CD4-positive, alpha-beta T cell treated with Interleukin-15 for 4 hours (primary cell): ENCODE measurements around the gene RASAL2.
"Not testable (repeated sequence)": the region's sequence is repeated elsewhere in the genome, so short reads cannot be mapped to it uniquely, and the experiment has no call there.

Experiments
- DNase-seq: peaks from one replicate; pipeline ENCODE4 v3.0.0-alpha.2; 2020; ENCODE audit warnings: low spot score

The RASAL2 gene

GRCh38 chr1:178493301-178493741 is 399.4 kb downstream of the RASAL2 start:
- no peak for DNase-seq

DNA sequence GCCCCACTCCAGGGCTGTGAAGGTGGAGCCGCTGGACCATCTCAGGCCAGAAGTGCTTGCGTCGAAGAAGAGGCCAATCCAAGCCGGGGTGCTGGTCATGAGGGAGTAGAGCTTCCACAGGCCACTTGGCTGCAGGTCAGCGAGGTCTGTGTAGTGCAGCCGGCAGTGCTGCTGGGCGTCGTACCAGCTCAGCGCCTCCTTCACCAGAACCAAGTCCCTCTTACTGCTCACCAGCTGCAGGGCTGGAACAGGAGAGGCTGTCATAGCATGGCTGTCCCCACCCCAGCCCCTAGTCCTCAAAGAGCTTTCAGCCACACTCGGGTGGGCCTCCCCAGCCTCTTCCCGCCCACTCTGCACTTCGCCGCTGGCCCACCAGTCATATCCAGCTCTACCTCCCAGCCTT is 400.7 kb downstream of the RASAL2 start:
- DNase-seq: no peak

- no peak for DNase-seq
Observed at GRCh38 chr1:178495158-178495557, 401.3 kb downstream of the RASAL2 start.

DNA sequence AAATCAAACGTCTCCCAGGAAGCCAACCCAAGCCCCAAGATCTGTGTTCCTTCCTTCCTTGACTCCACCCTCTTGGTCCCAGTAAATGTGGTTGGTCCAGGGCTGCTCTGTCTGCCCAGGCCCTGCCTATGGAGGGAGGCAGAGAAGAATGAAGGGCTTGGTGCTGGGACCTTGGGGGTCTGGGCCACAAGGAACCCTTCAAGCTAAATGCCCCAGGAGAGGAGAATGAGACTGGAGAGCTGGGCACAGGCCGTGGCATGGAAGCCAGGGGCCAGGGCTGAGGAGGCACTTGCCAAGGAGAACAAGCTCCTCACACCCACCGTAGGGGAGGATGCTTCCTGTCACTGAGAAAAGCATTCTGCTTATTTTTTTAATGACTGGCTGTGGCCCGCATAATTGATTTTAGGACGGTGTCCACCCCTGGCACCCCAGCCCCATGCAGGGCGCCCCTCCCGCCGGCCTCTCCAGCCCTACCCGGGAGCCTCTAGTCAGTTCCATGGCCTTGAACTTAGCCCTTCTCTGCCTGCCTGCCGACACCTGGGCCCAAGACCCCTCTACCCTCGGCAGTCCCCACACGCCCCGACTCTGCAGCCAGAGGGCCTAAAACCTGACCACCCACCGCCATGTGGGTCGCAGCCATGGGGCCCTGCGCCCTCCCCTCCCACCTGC is 402.0 kb downstream of the RASAL2 start:
- no peak for DNase-seq

DNA sequence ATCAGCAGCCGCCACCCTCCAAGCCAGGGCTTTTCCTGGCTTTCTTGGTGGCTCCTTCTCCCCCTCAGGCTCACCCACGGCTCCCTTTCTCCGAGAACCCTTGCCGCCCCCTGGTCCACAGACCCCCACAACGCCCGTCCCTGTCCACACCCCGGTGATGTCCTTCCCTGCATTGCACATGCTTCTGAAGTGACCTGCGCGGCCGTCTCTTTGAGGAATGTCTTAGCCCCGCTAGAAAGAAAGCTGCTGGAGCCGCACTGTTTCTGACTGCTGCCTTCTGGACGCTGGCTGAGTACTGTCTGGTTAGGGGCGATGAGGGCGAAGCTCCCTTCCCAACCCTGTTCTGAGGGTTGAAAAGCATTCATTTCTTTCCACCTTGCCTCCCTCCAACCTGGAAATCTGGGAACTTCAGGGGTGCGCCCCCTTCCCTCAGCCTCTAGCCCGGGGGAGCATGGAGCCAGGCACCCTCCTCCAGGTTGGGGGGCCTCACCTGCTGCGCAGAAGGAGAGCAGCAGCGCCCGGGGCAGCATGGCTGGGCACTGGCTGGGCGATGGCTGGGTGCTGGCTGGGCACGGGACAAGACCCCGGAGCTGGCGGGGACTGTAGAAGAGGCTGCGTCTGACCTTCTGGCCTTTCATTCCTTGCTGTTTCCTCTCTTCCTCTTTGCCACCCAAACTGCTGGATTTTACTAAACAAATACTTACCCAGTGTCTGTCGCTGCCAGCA is 402.7 kb downstream of the RASAL2 start, which contains the start of gene CLEC20A:
Gene CLEC20A, minus strand, starts transcription at position 555 of the 726 bp plus-strand sequence. Its CDS starts 25 bp downstream, at position 530.
- no peak for DNase-seq

DNA sequence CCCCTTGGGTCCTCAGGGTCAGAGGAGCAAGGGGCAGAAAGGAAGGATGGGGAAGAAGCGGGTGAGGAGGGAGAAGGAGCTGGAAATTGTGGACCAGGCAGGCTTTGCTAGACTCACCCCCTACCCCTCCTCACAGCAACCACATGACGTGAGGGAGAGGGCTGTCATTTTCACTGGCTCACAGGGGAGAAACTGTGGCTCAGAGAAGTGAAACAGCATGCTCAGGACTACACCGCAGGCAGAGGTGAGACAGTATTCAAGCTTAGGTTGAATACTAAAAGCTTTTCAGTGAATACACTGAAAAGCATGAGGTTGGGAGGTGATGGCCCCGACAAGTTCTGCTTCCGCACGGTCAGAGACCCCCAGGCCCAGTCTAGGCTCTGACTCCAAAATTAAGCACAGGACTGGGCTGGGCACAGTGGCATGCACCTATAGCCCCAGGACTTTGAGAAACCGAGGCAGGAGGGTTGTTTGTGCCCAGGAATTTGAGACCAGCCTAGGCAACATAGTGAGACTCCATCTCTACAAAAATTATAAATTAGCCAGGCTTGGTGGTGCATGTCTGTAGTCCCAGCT is 404.1 kb downstream of the RASAL2 start:
- no peak for DNase-seq

DNA sequence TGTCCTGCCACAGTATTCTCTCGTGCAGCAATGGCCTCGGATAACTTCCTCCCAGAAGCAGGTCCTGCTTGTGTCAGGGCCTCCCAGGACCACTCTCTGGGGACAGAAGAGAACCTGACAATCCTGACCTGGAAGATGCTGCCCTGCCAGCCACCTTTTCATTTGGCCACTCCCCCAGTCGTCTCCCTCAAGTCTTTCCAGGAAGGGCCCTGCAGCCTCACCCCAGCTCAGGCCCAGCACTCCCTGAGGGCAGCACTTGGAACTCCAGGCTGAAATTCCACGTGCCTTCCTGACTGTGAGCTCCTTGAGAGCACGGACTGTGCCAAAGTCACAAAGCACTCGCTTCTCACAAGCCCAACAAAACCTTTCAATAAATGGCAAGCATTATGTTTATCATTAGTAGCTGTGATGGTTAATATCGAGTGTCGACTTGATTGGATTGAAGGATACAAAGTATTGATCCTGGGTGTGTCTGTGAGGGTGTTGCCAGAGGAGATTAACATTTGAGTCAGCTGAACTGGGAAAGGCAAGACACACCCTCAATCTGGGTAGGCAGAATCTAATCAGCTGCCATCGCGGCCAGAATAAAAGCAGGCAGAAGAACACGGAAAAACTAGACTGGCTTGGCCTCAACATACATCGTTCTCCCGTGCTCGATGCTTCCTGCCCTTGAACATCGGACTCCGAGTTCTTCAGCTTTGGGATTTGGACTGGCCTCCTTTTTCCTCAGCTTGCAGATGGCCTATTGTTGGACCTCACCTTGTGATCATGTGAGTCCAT is 405.2 kb downstream of the RASAL2 start:
- no peak for DNase-seq

GRCh38 chr1:178500091-178500770 is 406.3 kb downstream of the RASAL2 start:
- no peak for DNase-seq

DNA sequence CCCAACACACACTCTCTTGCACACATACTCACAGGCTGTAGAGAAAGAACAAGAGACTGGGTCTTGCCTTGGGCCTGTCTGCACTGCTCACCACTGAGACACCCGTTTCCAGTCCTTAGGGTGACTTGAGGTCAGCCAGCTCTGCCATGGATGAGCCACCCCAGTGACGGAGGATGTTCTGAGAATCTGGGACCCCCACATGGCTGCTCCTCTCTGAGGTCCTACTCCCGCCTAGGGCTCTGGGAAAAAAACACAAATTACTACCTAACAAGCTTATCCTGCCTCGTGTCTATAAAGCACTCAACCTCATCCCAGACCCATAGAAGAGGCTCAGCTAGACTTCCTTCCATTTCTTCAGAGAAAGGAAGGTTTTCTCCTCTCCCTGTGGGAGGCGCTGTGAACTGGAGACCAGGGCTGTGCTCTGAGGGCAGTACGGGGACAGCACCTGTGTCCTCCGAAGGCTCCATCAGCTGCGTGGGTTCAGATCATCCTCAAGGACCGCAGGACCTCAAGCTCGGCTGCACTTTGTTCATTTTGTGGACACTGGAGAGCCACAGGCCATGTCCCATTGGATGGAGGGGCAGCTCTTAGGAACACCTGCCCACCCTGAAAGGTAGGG is 407.1 kb downstream of the RASAL2 start:
- no peak for DNase-seq

DNA sequence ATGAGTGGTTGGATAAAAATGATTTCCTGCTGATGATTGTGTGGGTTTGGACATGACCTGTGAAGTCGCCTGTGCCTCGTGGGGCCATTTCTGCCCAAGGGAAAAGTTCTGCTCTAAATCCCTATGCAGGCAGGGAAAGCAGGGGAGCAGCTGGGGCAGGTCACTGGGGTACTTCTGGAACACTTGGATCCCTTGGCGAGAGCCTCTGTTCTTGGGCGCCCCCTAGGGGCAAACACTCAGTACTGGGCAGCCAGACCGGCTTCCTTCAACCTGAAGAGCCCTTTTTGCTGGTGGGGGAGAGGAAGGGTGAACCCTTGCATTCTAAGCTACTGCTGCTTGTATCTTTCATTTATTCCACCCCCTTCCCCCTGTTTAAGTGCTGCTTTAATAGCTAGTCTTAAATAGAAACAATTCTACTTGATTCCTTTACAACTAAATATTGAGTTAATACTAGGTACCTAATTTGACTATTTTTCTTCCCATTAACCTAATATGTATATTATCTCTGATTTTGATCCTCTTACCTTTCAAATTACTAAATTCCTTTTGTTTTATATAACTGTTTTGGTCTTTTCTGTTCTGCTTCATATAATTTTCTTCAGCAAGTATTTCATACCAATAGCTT is 407.9 kb downstream of the RASAL2 start:
- DNase-seq: peak; percentile 25

GRCh38 chr1:178502330-178502714 is 408.4 kb downstream of the RASAL2 start:
- DNase-seq: no peak

DNA sequence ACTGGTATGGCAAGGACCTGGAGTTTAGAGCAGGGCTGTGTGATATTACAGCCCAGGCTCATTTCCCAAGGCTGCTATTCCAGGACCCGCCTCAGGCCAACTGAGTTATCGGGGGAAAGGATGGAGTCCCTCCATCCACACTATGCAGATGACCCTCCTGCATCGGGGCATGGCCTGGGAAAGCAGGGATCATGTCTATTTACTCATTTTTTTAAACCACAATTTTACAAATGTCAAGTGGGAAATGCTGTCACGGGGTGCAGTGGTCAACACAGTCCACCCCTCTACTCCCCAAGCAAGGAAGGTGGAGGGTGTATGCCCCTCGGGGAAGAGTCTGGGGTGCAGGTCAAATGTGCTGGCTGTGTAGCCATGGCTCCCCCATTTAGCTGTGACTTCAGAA is 409.0 kb downstream of the RASAL2 start:
- DNase-seq: no peak

GRCh38 chr1:178503316-178503715 is 409.4 kb downstream of the RASAL2 start:
- DNase-seq: not testable (repeated sequence)

- no peak for DNase-seq
Observed at GRCh38 chr1:178503849-178504248, 409.9 kb downstream of the RASAL2 start.

GRCh38 chr1:178504286-178504685 is 410.4 kb downstream of the RASAL2 start:
- no peak for DNase-seq

DNA sequence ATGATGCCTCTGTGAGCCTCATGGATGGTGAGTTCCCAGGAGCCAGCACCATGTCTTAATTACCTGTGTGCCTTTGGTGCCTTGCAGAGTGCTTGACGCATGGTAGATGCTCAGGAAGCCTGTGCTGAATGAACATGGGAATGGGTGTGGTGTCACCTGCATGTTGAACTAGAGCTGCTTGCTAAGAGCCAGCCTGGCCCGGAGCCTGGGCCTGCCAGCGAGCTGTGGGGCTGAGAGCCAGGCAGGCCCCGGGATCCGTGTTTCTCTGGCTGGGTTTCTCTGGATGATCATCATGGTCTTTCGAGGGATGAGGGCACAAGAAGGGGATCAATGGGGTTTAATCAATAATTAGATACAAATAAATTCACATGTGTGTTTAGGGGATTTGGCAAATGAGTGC is 412.3 kb downstream of the RASAL2 start:
- DNase-seq: no peak

DNA sequence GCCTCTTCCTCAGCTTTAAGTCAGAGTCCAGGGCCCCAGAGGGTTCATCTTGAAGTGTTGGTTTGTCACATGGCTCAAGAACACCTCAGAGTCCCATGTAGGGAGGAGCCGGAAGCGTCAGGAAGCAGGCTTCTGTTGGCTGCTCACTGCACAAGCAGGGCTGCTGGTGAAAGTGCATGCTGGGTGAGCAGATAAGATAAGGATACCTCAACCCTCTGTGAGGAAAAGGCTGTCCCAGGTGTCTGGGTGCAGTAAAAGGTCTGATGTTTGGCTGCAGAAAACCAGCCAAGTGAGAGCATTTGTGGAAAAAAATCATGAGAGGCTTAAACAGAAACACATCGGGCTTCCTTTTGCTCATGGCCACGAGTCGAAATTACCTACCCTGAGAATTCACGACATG is 412.8 kb downstream of the RASAL2 start:
- no peak for DNase-seq

DNA sequence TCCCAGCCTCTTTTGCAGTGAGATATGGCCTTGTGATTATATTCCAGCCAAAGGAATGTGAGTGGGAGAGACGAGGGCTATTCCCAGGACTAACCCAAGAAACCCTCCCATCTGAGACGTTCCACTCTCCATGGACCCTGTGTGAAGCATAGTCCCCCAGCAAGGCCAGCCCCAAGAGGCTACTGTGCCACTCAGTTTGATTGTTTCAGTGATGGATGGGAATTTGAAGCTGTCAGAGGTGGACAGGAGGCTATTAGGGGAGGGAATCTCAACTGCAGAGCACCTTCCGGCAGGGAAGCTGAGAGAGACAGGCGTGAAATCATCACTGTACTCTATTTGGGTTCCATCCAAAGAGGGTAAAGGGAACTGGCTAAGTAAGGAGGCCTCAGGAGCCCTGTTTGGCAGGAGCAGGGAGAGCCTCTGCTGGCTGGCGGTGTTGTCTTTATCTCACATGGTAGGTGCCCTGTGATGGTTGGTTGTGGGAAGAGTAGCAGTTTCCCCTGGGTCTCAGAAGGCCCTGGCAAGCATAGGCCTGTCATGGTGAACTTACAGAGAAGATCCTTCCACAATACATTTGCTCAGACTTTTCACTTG is 415.6 kb downstream of the RASAL2 start:
- no peak for DNase-seq

- no peak for DNase-seq
Observed at GRCh38 chr1:178510155-178510554, 416.3 kb downstream of the RASAL2 start.

DNA sequence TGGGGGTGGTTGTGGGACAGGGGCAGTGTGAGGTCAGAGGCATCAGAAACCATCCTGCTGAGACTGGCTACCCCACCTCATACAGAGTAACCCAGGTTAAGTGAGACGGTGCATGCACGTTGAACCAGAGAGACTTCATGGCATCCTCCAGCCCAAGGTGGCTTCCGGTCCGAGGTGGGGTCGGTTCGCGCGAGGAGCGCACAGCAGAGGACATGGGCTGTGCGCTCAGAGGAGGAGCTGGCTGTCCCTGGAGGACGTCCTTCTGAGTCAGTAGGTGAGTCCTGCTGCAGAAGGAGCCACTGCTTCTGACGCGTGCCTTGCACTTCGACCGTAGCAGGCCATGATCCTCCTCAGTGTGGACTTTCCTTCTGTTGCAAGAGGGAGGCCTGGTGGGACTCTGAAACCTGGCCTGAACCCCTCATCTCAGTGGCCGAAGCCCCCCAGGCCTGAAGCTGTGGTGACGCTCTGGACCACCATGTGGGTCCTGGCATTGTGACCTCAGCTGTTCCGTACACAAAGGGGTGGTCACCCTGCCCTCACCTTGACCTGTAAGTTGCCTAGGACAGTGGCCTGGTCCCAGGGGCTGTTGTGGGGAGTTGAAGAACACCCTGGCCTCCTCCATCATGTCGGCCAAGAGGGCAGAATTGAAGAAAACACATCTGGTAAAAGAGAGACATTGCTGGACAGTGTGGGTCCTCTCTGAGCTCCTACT is 418.8 kb downstream of the RASAL2 start, which contains the start of gene TEX35:
Gene TEX35, plus strand, starts transcription at position 544 of the 712 bp plus-strand sequence. Its CDS starts 80 bp downstream, at position 624.
- no peak for DNase-seq
